NB4 (cell line): ENCODE measurements around the gene KIRREL3.

Experiments used
- DNase-seq: peaks from one replicate; pipeline ENCODE4 v3.0.0; 2010; ENCODE audit warnings: low read depth
- H3K4me3 ChIP-seq: one replicate; pipeline ENCODE4 v1.5.1; 2011; ENCODE audit warnings: mild to moderate bottlenecking, low read depth, low read length, moderate library complexity
- MYC ChIP-seq: IDR thresholded peaks from 2 replicates; pipeline ENCODE4 v1.6.1; 2011; ENCODE audit warnings: low read depth, low read length
- POLR2A ChIP-seq: IDR thresholded peaks from 2 replicates; pipeline ENCODE4 v1.6.1; 2011; ENCODE audit warnings: mild to moderate bottlenecking; ENCODE audit not compliant: insufficient read length; ENCODE audit errors: extremely low read depth
- TF ChIP-seq, protein P1 (sequence below): IDR thresholded peaks from 2 replicates; pipeline ENCODE4 v1.6.1; 2011; ENCODE audit warnings: low read depth, low read length
- TF ChIP-seq, protein P2 (sequence below): IDR thresholded peaks from one replicate; pipeline ENCODE4 v1.5.1; 2012; ENCODE audit warnings: low read depth, low read length

Gene KIRREL3

DNA sequence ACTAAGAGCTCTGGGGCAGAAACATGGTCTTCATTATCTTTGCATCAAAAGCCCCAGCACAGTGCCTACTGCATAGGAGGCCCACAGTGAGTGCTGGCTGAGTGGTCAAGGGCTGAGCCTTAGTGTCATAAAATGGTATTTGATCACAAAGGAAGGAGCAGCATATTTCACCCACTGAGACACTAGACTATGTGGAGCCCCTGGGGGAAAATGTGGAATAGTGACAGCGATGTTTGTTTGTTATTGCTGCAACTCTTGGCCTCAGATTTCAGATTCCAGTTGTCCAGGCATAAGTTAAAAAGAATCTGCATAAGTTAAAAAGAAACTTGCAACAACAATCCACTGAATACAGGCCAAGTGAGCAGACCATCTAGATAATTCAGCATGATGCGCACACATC lies 7.0 kb downstream of the KIRREL3 start:
- H3K4me3 ChIP-seq = no peak overlapping the region
- DNase-seq = no peak
- no peak for TF ChIP-seq MYC
- TF ChIP-seq, protein P1, sequence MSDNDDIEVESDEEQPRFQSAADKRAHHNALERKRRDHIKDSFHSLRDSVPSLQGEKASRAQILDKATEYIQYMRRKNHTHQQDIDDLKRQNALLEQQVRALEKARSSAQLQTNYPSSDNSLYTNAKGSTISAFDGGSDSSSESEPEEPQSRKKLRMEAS = no peak
- TF ChIP-seq POLR2A = no peak
- TF ChIP-seq, protein P2, sequence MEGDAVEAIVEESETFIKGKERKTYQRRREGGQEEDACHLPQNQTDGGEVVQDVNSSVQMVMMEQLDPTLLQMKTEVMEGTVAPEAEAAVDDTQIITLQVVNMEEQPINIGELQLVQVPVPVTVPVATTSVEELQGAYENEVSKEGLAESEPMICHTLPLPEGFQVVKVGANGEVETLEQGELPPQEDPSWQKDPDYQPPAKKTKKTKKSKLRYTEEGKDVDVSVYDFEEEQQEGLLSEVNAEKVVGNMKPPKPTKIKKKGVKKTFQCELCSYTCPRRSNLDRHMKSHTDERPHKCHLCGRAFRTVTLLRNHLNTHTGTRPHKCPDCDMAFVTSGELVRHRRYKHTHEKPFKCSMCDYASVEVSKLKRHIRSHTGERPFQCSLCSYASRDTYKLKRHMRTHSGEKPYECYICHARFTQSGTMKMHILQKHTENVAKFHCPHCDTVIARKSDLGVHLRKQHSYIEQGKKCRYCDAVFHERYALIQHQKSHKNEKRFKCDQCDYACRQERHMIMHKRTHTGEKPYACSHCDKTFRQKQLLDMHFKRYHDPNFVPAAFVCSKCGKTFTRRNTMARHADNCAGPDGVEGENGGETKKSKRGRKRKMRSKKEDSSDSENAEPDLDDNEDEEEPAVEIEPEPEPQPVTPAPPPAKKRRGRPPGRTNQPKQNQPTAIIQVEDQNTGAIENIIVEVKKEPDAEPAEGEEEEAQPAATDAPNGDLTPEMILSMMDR = no peak

DNA sequence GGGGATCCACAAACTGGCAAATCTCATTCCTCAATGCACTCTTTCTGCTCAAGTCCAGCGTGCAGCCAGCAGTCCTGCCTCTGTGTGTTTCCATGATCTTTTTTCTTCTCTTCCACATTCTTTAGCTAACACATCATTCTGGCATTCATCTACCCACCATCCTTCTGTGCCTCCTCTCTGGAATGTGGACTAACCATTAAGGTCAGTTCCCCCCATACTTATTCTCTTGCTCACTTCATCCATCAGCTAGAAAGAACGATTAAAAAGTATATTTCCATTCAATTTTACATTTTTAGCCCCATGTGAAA lies 7.8 kb downstream of the KIRREL3 start:
- H3K4me3 ChIP-seq = no peak overlapping the region

DNA sequence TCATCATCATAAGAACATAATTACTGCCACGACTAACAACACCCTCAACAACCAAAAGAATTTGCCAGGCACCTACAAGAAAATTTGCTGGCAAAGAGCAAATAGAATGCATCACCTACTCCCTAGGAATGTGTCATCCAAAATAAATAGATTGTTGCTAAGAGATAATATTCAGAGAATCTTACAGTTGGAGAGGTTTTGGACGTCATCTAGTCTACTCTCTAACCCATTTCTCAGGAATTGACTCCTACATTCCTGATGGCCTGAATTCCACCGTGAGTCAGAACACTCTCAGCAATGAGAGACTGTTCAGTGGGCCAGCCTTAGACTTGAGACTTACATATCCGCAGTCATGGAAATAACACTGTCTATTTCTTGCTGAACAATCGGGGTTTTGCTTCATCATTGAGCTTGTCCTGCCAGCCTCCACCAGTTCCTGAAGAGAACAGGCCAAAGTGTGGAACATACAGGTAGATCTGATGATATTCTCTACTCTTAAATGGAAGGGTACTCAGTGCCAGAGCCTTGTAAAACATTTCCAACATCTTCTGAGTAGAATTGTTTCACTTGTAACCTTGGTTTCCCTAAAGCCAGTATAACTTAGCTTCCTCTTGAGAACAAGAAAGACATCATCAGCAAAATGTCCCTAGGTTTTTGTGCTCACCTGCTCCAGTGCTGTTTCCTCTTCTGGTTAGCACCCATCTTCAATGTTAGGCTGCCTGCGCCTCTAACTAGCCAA lies 8.3 kb downstream of the KIRREL3 start:
- no peak overlapping the region for H3K4me3 ChIP-seq
- no peak for DNase-seq
- TF ChIP-seq POLR2A (no peak), MYC (no peak)
- TF ChIP-seq, protein P2 = no peak
- TF ChIP-seq, protein P1 = no peak

More for the DNA sequence above, 7.8 kb downstream of the KIRREL3 start:
- TF ChIP-seq MYC (no peak), POLR2A (no peak)
- TF ChIP-seq, protein P2 = no peak
- TF ChIP-seq, protein P1 = no peak
- DNase-seq = no peak

DNA sequence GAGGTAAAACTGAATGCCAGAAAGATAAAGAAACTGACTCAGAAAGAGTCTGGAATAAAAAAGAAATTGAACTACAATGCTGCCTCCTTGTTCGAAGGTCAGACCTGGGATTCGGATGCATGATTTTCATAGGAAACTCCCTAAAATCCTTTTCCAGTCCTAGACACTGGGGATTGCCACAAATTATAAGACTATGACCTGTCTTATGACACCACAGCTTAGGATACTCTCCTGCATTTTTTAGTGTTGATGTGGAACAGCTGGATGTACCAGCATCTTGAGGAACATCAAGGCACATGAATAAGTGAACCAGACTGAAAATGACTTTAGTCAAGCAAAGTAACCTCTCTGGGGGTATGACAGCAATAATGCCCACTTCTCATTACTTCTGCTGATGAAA lies 9.0 kb downstream of the KIRREL3 start:
- no peak for DNase-seq
- TF ChIP-seq, protein P2 = no peak
- TF ChIP-seq, protein P1 = no peak
- no peak for TF ChIP-seq MYC
- TF ChIP-seq POLR2A = no peak
- H3K4me3 ChIP-seq = no peak overlapping the region

DNA sequence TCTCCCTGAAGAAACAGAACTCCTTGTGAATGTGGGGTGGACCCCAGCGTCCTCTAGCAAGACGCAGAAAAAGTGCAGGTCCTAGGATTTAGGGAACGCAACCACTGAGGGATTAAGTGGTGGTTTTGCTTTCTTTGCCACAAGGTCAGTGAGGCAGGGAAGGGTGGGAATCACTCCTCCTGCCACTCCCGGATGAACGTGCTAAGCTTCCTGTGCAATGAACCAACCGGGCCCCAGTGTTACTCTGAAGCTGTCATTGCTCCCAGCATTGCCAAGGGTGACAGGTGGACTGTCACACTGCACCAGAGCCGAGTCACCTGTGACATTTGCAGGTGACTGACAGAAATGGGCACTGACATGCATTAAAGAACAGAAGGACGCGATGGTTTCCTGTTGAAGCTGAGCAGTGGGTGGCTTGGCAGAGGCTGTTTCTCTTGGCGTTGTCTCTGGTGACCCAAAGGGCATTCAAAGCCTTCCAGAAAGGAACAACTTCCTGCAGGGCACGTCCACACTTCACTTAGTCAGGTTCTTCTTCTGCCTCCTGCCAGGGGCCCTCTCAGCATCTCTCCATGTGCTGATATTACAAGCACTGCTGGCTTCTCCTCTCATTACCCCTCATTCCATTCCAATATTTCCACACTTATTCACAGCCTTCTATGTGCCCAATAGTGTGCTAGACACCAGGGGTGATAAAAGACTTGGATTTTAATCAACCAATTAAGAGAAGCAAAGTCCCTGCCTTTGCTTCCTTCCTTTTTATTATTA lies 9.7 kb downstream of the KIRREL3 start:
- TF ChIP-seq, protein P2 = no peak
- TF ChIP-seq MYC (no peak), POLR2A (no peak)
- TF ChIP-seq, protein P1 = no peak
- no peak overlapping the region for H3K4me3 ChIP-seq
- DNase-seq = no peak
